GM21515 (cell line): ENCODE measurements around the gene IGSF9B.

ENCODE experiments used
- ATAC-seq: cut with Tn5 transposase; IDR thresholded peaks from one replicate; pipeline ENCODE4 v1.9.1; 2021; ENCODE audit not compliant: unreplicated experiment

IGSF9B gene

GRCh38 chr11:133865466-133865865 is 91.3 kb downstream of the IGSF9B start:
- no peak for ATAC-seq

GRCh38 chr11:133864756-133865155 is 92.0 kb downstream of the IGSF9B start:
- no peak for ATAC-seq

GRCh38 chr11:133860151-133860550 is 96.6 kb downstream of the IGSF9B start:
- no peak for ATAC-seq
